Hepatocyte (in vitro differentiated cells): ENCODE measurements around the gene ASGR1.

ENCODE experiments used
- CTCF ChIP-seq: fragments of 200-600 bp; sonication (generic); IDR thresholded peaks from 2 replicates; pipeline ENCODE4 v1.5.1; 2016; ENCODE audit warnings: antibody characterized with exemption, mild to moderate bottlenecking; ENCODE audit not compliant: poor library complexity
- EZH2phosphoT487 ChIP-seq: fragments of 200-600 bp; sonication (generic); IDR thresholded peaks from one replicate; pipeline ENCODE4 v1.6.1; 2018; ENCODE audit warnings: antibody characterized with exemption, mild to moderate bottlenecking, low read depth, moderate library complexity; ENCODE audit not compliant: unreplicated experiment, severe bottlenecking

- TF ChIP-seq CTCF (no peak), EZH2phosphoT487 (no peak)
Observed at GRCh38 chr17:7219229-7219811, 40.1 kb upstream of the ASGR1 start.
